GM12892 (cell line): ENCODE results near the gene PER1.

Source experiments
- POLR2A ChIP-seq: IDR thresholded peaks from 2 replicates; pipeline ENCODE4 v1.6.1; 2011; ENCODE audit warnings: low read depth, low read length, control low read depth
- TAF1 ChIP-seq: IDR thresholded peaks from 2 replicates; pipeline ENCODE4 v1.6.1; 2011; ENCODE audit warnings: low read depth, mild to moderate bottlenecking, control low read depth, low read length, borderline replicate concordance

DNA sequence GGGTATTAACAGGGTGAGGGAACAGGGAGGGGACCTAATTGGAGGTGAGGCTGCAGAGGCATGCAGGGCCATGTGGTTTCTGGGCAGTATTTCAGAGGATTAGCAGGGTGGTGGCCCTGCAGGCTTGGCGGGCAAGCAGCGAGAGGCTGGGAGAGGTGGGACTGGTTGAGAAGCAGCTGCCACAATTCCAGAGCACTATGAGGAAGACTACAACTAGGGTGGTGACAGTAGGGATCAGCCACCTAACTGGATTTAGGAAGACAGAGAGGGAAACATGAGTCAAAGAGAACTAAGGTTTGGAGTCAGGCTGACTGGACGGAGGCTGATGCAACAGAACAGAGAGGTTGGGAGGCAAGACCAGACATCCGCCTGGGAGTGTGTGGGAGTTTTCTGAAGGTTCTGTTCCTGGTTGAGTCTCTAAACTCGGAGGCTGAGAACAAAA lies 46.2 kb downstream of the PER1 start:
- TF ChIP-seq POLR2A (no peak), TAF1 (no peak)
